GM12872 (cell line): ENCODE measurements around the gene MYOZ3.

ENCODE experiments used
- CTCF ChIP-seq: IDR thresholded peaks from 3 replicates; pipeline ENCODE4 v1.5.1; 2011; ENCODE audit warnings: low read depth, mild to moderate bottlenecking, low read length, moderate library complexity; ENCODE audit not compliant: insufficient read depth

Gene MYOZ3

GRCh38 chr5:150636391-150637244 is 24.4 kb upstream of the MYOZ3 start:
- TF ChIP-seq CTCF: no peak

- TF ChIP-seq CTCF: no peak
These were observed 23.6 kb upstream of the MYOZ3 start for GRCh38 chr5:150637245-150638052.

- TF ChIP-seq CTCF: no peak
These were observed 23.0 kb upstream of the MYOZ3 start for GRCh38 chr5:150638053-150638444.

- TF ChIP-seq CTCF: no peak
These were observed 22.3 kb upstream of the MYOZ3 start for GRCh38 chr5:150638488-150639376.

GRCh38 chr5:150639377-150639692 is 21.7 kb upstream of the MYOZ3 start:
- TF ChIP-seq CTCF: no peak

- no peak for TF ChIP-seq CTCF
These were observed 21.3 kb upstream of the MYOZ3 start for GRCh38 chr5:150639751-150640150.
